ENCODE results near the gene CCR3. TPM values are rescaled to one million over a fixed set of nuclear protein-coding genes. Genes with fewer than 3 reads are reported as not detected.

CCR3 gene
- total RNA-seq, 1 experiment from 2014 or later, result 0.22 TPM

- ATAC-seq (no peak), DNase-seq (no peak)
- intact Hi-C loops (cut with micrococcal nuclease), result loop anchor here (5.0 kb wide), 2 partner anchors 106 to 209 kb away; no protein-coding TSS in a partner anchor
- Histone ChIP-seq H3K27ac (ENCODE audit: low read length) (no peak overlapping the region), H3K9me2 (replicated peaks; ENCODE audit: low read length) (no peaks in the 10 kb centered on the region), H4K20me1 (ENCODE audit: low read length) (no peaks in the 10 kb centered on the region), H3K4me1 (ENCODE audit: insufficient read depth, low read length) (peaks cover 26% of the 10 kb centered on the region), H3K9ac (ENCODE audit: low read length) (no peak overlapping the region), H3K9me3 (ENCODE audit: low read length) (no peaks in the 10 kb centered on the region), H3K79me2 (ENCODE audit: low read length) (no peaks in the 10 kb centered on the region), H2AFZ (ENCODE audit: low read length) (no peak overlapping the region), H3K27me3 (ENCODE audit: low read length) (no peaks in the 10 kb centered on the region), H3F3A (ENCODE audit: low read length, unreplicated experiment) (no peaks in the 10 kb centered on the region), H3K36me3 (ENCODE audit: low read depth, low read length) (no peaks in the 10 kb centered on the region), H3K4me2 (ENCODE audit: low read length) (no peak overlapping the region), H3K4me3 (ENCODE audit: low read length) (no peak overlapping the region)
- BruUV-seq (replicated peaks), result no TSS peak
- POLR2A ChIA-PET (ENCODE audit: unreplicated experiment), result no interaction called here
- CTCF ChIA-PET, result no interaction called here
- TF ChIP-seq, protein P1, sequence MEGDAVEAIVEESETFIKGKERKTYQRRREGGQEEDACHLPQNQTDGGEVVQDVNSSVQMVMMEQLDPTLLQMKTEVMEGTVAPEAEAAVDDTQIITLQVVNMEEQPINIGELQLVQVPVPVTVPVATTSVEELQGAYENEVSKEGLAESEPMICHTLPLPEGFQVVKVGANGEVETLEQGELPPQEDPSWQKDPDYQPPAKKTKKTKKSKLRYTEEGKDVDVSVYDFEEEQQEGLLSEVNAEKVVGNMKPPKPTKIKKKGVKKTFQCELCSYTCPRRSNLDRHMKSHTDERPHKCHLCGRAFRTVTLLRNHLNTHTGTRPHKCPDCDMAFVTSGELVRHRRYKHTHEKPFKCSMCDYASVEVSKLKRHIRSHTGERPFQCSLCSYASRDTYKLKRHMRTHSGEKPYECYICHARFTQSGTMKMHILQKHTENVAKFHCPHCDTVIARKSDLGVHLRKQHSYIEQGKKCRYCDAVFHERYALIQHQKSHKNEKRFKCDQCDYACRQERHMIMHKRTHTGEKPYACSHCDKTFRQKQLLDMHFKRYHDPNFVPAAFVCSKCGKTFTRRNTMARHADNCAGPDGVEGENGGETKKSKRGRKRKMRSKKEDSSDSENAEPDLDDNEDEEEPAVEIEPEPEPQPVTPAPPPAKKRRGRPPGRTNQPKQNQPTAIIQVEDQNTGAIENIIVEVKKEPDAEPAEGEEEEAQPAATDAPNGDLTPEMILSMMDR (conservative IDR thresholded peaks at IDR 0.05; ENCODE audit: low read depth, low read length), result no peak
- TF ChIP-seq EZH2phosphoT487 (IDR thresholded peaks at IDR 0.05; ENCODE audit: borderline replicate concordance, low read length), result no peak
- TF ChIP-seq EZH2 (IDR thresholded peaks at IDR 0.05; ENCODE audit: low read length, unreplicated experiment), result no peak
These were observed 24.0 kb upstream of the CCR3 start for GRCh38 chr3:46218196-46218709.

- POLR2A ChIA-PET (ENCODE audit: unreplicated experiment), result no interaction called here
- ATAC-seq (no peak), DNase-seq (no peak)
- Histone ChIP-seq H3K9me2 (replicated peaks; ENCODE audit: low read length) (no peaks in the 10 kb centered on the region), H3K4me2 (ENCODE audit: low read length) (no peak overlapping the region), H3K9me3 (ENCODE audit: low read length) (peaks cover 7% of the 10 kb centered on the region; the same call in 1 of the 2 replicates), H4K20me1 (ENCODE audit: low read length) (no peaks in the 10 kb centered on the region), H3K27ac (ENCODE audit: low read length) (no peak overlapping the region), H3F3A (ENCODE audit: low read length, unreplicated experiment) (no peaks in the 10 kb centered on the region), H3K36me3 (ENCODE audit: low read depth, low read length) (no peaks in the 10 kb centered on the region; the same call in 1 of the 2 replicates), H3K27me3 (ENCODE audit: low read length) (no peaks in the 10 kb centered on the region), H3K9ac (ENCODE audit: low read length) (no peak overlapping the region), H3K4me1 (ENCODE audit: insufficient read depth, low read length) (peaks cover 5% of the 10 kb centered on the region), H2AFZ (ENCODE audit: low read length) (no peak overlapping the region), H3K4me3 (ENCODE audit: low read length) (no peak overlapping the region), H3K79me2 (ENCODE audit: low read length) (no peaks in the 10 kb centered on the region)
- TF ChIP-seq EZH2phosphoT487 (IDR thresholded peaks at IDR 0.05; ENCODE audit: borderline replicate concordance, low read length) (no peak), EZH2 (IDR thresholded peaks at IDR 0.05; ENCODE audit: low read length, unreplicated experiment) (no peak)
- TF ChIP-seq, protein P1 (conservative IDR thresholded peaks at IDR 0.05; ENCODE audit: low read depth, low read length), result no peak
- intact Hi-C loops (cut with micrococcal nuclease), result no loop called here
- CTCF ChIA-PET, result interaction anchor here (0.6 kb wide), 1 partner anchor 118 kb away, joined by 5 read pairs; no protein-coding TSS in a partner anchor
- no TSS peak for BruUV-seq (replicated peaks)
These were observed 20.9 kb upstream of the CCR3 start for GRCh38 chr3:46221391-46221790.

DNA sequence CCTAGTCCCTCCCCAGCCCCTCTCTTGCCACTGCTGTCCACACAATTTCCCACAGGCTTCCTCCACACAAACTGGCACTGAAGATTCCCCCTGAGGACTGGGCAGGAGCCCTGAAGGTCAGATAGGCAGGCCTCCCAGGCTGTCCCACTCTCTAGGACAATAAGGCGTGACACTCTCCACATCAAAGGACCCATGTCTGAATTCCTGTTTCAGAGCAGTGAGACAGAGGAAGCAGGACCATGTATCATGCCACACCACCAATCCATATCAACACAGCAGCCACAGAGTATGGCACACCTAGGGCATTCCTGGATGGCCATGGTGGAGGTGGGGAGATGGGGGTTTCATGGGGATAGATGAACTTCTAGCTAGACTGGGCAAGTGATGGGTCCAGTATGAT lies 20.3 kb upstream of the CCR3 start:
- Histone ChIP-seq H3K4me2 (ENCODE audit: low read length) (no peak overlapping the region), H3F3A (ENCODE audit: low read length, unreplicated experiment) (no peaks in the 10 kb centered on the region), H3K9ac (ENCODE audit: low read length) (no peak overlapping the region), H3K9me2 (replicated peaks; ENCODE audit: low read length) (no peaks in the 10 kb centered on the region), H3K79me2 (ENCODE audit: low read length) (no peaks in the 10 kb centered on the region), H2AFZ (ENCODE audit: low read length) (no peak overlapping the region), H3K27ac (ENCODE audit: low read length) (no peak overlapping the region), H3K4me3 (ENCODE audit: low read length) (no peak overlapping the region), H3K36me3 (ENCODE audit: low read depth, low read length) (no peaks in the 10 kb centered on the region; the same call in 1 of the 2 replicates), H3K9me3 (ENCODE audit: low read length) (peaks cover 8% of the 10 kb centered on the region; the same call in 1 of the 2 replicates), H4K20me1 (ENCODE audit: low read length) (no peaks in the 10 kb centered on the region), H3K27me3 (ENCODE audit: low read length) (no peaks in the 10 kb centered on the region), H3K4me1 (ENCODE audit: insufficient read depth, low read length) (no peaks in the 10 kb centered on the region; the same call in 1 of the 2 replicates)
- intact Hi-C loops (cut with micrococcal nuclease), result no loop called here
- ChIA-PET POLR2A (ENCODE audit: unreplicated experiment) (no interaction called here), CTCF (no interaction called here)
- TF ChIP-seq EZH2phosphoT487 (IDR thresholded peaks at IDR 0.05; ENCODE audit: borderline replicate concordance, low read length) (no peak), EZH2 (IDR thresholded peaks at IDR 0.05; ENCODE audit: low read length, unreplicated experiment) (no peak)
- TF ChIP-seq, protein P1 (conservative IDR thresholded peaks at IDR 0.05; ENCODE audit: low read depth, low read length), result no peak
- BruUV-seq (replicated peaks), result no TSS peak
- ATAC-seq (no peak), DNase-seq (no peak)
